Activated T-helper 1 cell treated with anti-CD3 and anti-CD28 coated beads, Interleukin-12 subunit alpha, Interleukin-12 subunit beta, Interleukin-2, Interleukin-4 antibody, amounts not matched to agents 30 ng/mL and 10 ng/mL and 1 ng/mL, durations not matched to agents 14 hours and 24 hours and 36 hours (primary cell): Measurements from ENCODE around the gene CSRNP3. TPM values are rescaled to one million over a fixed set of nuclear protein-coding genes. Genes with fewer than 3 reads are reported as not detected.

Experiments used
- DNase-seq: peaks from one replicate; pipeline ENCODE4 v3.0.0; 2021; ENCODE audit warnings: low spot score
- H3K27ac Mint-ChIP-seq: one replicate; pipeline ENCODE4 v1.8.0; 2021; ENCODE audit warnings: mild to moderate bottlenecking, mixed read lengths
- H3K27me3 Mint-ChIP-seq: one replicate; pipeline ENCODE4 v1.8.0; 2022; ENCODE audit warnings: mild to moderate bottlenecking, moderate library complexity, mixed read lengths; ENCODE audit not compliant: insufficient read depth
- H3K36me3 Mint-ChIP-seq: one replicate; pipeline ENCODE4 v1.8.0; 2021; ENCODE audit warnings: low read depth, mixed read lengths
- H3K4me1 Mint-ChIP-seq: one replicate; pipeline ENCODE4 v1.8.0; 2021; ENCODE audit warnings: low read depth, mixed read lengths
- H3K4me3 Mint-ChIP-seq: one replicate; pipeline ENCODE4 v1.8.0; 2021; ENCODE audit warnings: mild to moderate bottlenecking, moderate library complexity, mixed read lengths
- H3K9me3 Mint-ChIP-seq: one replicate; pipeline ENCODE4 v1.8.0; 2021; ENCODE audit warnings: mixed read lengths
- intact Hi-C: fragments of 100-400 bp; cut with micrococcal nuclease; formaldehyde crosslinking; loops from one replicate; pipeline ENCODE4 v1.15.1; 2024
- total RNA-seq: library from RNA; stranded (reverse); gene quantifications from 2 replicates; pipeline ENCODE4 v1.2.3, GENCODE V29; 2022

The CSRNP3 gene
- total RNA-seq, 1 donor from 2014 or later, result not detected

- no peak overlapping the region for H3K4me3 Mint-ChIP-seq
- no peaks in the 10 kb centered on the region for H3K36me3 Mint-ChIP-seq
- H3K9me3 Mint-ChIP-seq, result no peaks in the 10 kb centered on the region
- no peak overlapping the region for H3K27ac Mint-ChIP-seq
- intact Hi-C loops, result no loop called here
- peaks cover 4% of the 10 kb centered on the region for H3K4me1 Mint-ChIP-seq
- DNase-seq, result no peak
- peaks cover 2% of the 10 kb centered on the region for H3K27me3 Mint-ChIP-seq
Measured at GRCh38 chr2:165448406-165448805, 21.1 kb upstream of the CSRNP3 start.

- no peaks in the 10 kb centered on the region for H3K36me3 Mint-ChIP-seq
- no peaks in the 10 kb centered on the region for H3K4me1 Mint-ChIP-seq
- no peak overlapping the region for H3K27ac Mint-ChIP-seq
- H3K9me3 Mint-ChIP-seq, result no peaks in the 10 kb centered on the region
- H3K27me3 Mint-ChIP-seq, result peaks cover 2% of the 10 kb centered on the region
- no peak overlapping the region for H3K4me3 Mint-ChIP-seq
- no peak for DNase-seq
- intact Hi-C loops, result no loop called here
Measured at GRCh38 chr2:165450156-165450555, 19.3 kb upstream of the CSRNP3 start.

GRCh38 chr2:165452327-165452726 is 17.2 kb upstream of the CSRNP3 start:
- Mint-ChIP-seq H3K27ac (no peak overlapping the region), H3K4me3 (no peak overlapping the region), H3K27me3 (peaks cover 2% of the 10 kb centered on the region), H3K9me3 (no peaks in the 10 kb centered on the region), H3K4me1 (no peaks in the 10 kb centered on the region), H3K36me3 (no peaks in the 10 kb centered on the region)
- intact Hi-C loops, result no loop called here
- DNase-seq, result no peak

- Mint-ChIP-seq H3K36me3 (no peaks in the 10 kb centered on the region), H3K4me1 (no peaks in the 10 kb centered on the region), H3K4me3 (no peak overlapping the region), H3K27me3 (peaks cover 2% of the 10 kb centered on the region), H3K9me3 (no peaks in the 10 kb centered on the region), H3K27ac (no peak overlapping the region)
- intact Hi-C loops, result no loop called here
- DNase-seq, result no peak
Measured at GRCh38 chr2:165453561-165454094, 15.9 kb upstream of the CSRNP3 start.

- Mint-ChIP-seq H3K36me3 (no peaks in the 10 kb centered on the region), H3K4me1 (no peaks in the 10 kb centered on the region), H3K27ac (no peak overlapping the region), H3K27me3 (peaks cover 2% of the 10 kb centered on the region), H3K4me3 (no peak overlapping the region), H3K9me3 (no peaks in the 10 kb centered on the region)
- intact Hi-C loops, result no loop called here
- no peak for DNase-seq
Measured at GRCh38 chr2:165454905-165455304, 14.6 kb upstream of the CSRNP3 start.

GRCh38 chr2:165456027-165456426 is 13.5 kb upstream of the CSRNP3 start:
- H3K4me1 Mint-ChIP-seq, result no peaks in the 10 kb centered on the region
- peaks cover 2% of the 10 kb centered on the region for H3K27me3 Mint-ChIP-seq
- no peak overlapping the region for H3K27ac Mint-ChIP-seq
- DNase-seq, result no peak
- intact Hi-C loops, result no loop called here
- no peak overlapping the region for H3K4me3 Mint-ChIP-seq
- no peaks in the 10 kb centered on the region for H3K9me3 Mint-ChIP-seq
- no peaks in the 10 kb centered on the region for H3K36me3 Mint-ChIP-seq

GRCh38 chr2:165462443-165462842 is 7.1 kb upstream of the CSRNP3 start:
- no peaks in the 10 kb centered on the region for H3K27me3 Mint-ChIP-seq
- no peak for DNase-seq
- H3K36me3 Mint-ChIP-seq, result peaks cover 1% of the 10 kb centered on the region
- intact Hi-C loops, result no loop called here
- H3K4me1 Mint-ChIP-seq, result no peaks in the 10 kb centered on the region
- H3K9me3 Mint-ChIP-seq, result no peaks in the 10 kb centered on the region
- no peak overlapping the region for H3K4me3 Mint-ChIP-seq
- H3K27ac Mint-ChIP-seq, result no peak overlapping the region

- intact Hi-C loops, result no loop called here
- DNase-seq, result no peak
- Mint-ChIP-seq H3K9me3 (no peaks in the 10 kb centered on the region), H3K36me3 (peaks cover 1% of the 10 kb centered on the region), H3K4me3 (no peak overlapping the region), H3K4me1 (no peaks in the 10 kb centered on the region), H3K27me3 (no peaks in the 10 kb centered on the region), H3K27ac (no peak overlapping the region)
Measured at GRCh38 chr2:165466386-165466785, 3.1 kb upstream of the CSRNP3 start.

- Mint-ChIP-seq H3K36me3 (peaks cover 1% of the 10 kb centered on the region), H3K27me3 (no peaks in the 10 kb centered on the region), H3K9me3 (no peaks in the 10 kb centered on the region), H3K4me3 (no peak overlapping the region), H3K27ac (no peak overlapping the region), H3K4me1 (no peaks in the 10 kb centered on the region)
- DNase-seq, result no peak
- intact Hi-C loops, result no loop called here
Measured at GRCh38 chr2:165467921-165468320, 1.6 kb upstream of the CSRNP3 start.

- intact Hi-C loops, result no loop called here
- Mint-ChIP-seq H3K27me3 (peaks cover 2% of the 10 kb centered on the region), H3K27ac (no peak overlapping the region), H3K4me3 (no peak overlapping the region), H3K4me1 (no peaks in the 10 kb centered on the region), H3K9me3 (no peaks in the 10 kb centered on the region), H3K36me3 (no peaks in the 10 kb centered on the region)
- no peak for DNase-seq
Measured at GRCh38 chr2:165470361-165470760, 863 bp downstream of the CSRNP3 start.

- Mint-ChIP-seq H3K4me1 (no peaks in the 10 kb centered on the region), H3K4me3 (no peak overlapping the region), H3K9me3 (no peaks in the 10 kb centered on the region), H3K36me3 (no peaks in the 10 kb centered on the region), H3K27ac (no peak overlapping the region), H3K27me3 (peaks cover 2% of the 10 kb centered on the region)
- DNase-seq, result no peak
- intact Hi-C loops, result no loop called here
Measured at GRCh38 chr2:165471349-165471950, 2.0 kb downstream of the CSRNP3 start.

- Mint-ChIP-seq H3K9me3 (no peaks in the 10 kb centered on the region), H3K36me3 (no peaks in the 10 kb centered on the region), H3K27me3 (peaks cover 2% of the 10 kb centered on the region), H3K4me3 (no peak overlapping the region), H3K4me1 (no peaks in the 10 kb centered on the region), H3K27ac (no peak overlapping the region)
- intact Hi-C loops, result no loop called here
- no peak for DNase-seq
Measured at GRCh38 chr2:165472922-165473321, 3.4 kb downstream of the CSRNP3 start.

- Mint-ChIP-seq H3K27me3 (peaks cover 2% of the 10 kb centered on the region), H3K36me3 (no peaks in the 10 kb centered on the region), H3K27ac (no peak overlapping the region), H3K4me3 (no peak overlapping the region), H3K4me1 (no peaks in the 10 kb centered on the region), H3K9me3 (no peaks in the 10 kb centered on the region)
- no peak for DNase-seq
- intact Hi-C loops, result no loop called here
Measured at GRCh38 chr2:165474619-165475276, 5.2 kb downstream of the CSRNP3 start.
